ENCODE measurements around the gene SVOP.

- no peak for TF ChIP-seq EP300 (IDR thresholded peaks at IDR 0.05)
- TF ChIP-seq POLR2A (IDR thresholded peaks at IDR 0.05) = no peak
Measured at GRCh38 chr12:108967869-108968540, 52.9 kb downstream of the SVOP start.

All from tibial nerve (tissue), 3 donors.